Activated T-helper 1 cell treated with anti-CD3 and anti-CD28 coated beads, Interleukin-12 subunit alpha, Interleukin-12 subunit beta, Interleukin-2, Interleukin-4 antibody, amounts not matched to agents 30 ng/mL and 10 ng/mL and 1 ng/mL, durations not matched to agents 14 hours and 24 hours and 36 hours (primary cell): Measurements from ENCODE around the gene LRP2. TPM values are rescaled to one million over a fixed set of nuclear protein-coding genes. Genes with fewer than 3 reads are reported as not detected.

Experiments used
- DNase-seq: peaks from one replicate; pipeline ENCODE4 v3.0.0; 2021; ENCODE audit warnings: low spot score
- H3K27ac Mint-ChIP-seq: one replicate; pipeline ENCODE4 v1.8.0; 2021; ENCODE audit warnings: mild to moderate bottlenecking, mixed read lengths
- H3K27me3 Mint-ChIP-seq: one replicate; pipeline ENCODE4 v1.8.0; 2022; ENCODE audit warnings: mild to moderate bottlenecking, moderate library complexity, mixed read lengths; ENCODE audit not compliant: insufficient read depth
- H3K36me3 Mint-ChIP-seq: one replicate; pipeline ENCODE4 v1.8.0; 2021; ENCODE audit warnings: low read depth, mixed read lengths
- H3K4me1 Mint-ChIP-seq: one replicate; pipeline ENCODE4 v1.8.0; 2021; ENCODE audit warnings: low read depth, mixed read lengths
- H3K4me3 Mint-ChIP-seq: one replicate; pipeline ENCODE4 v1.8.0; 2021; ENCODE audit warnings: mild to moderate bottlenecking, moderate library complexity, mixed read lengths
- H3K9me3 Mint-ChIP-seq: one replicate; pipeline ENCODE4 v1.8.0; 2021; ENCODE audit warnings: mixed read lengths
- intact Hi-C: fragments of 100-400 bp; cut with micrococcal nuclease; formaldehyde crosslinking; loops from one replicate; pipeline ENCODE4 v1.15.1; 2024
- total RNA-seq: library from RNA; stranded (reverse); gene quantifications from 2 replicates; pipeline ENCODE4 v1.2.3, GENCODE V29; 2022

Gene LRP2
- total RNA-seq, 1 donor from 2014 or later, result 0.05 TPM

GRCh38 chr2:169090133-169090820, 272.1 kb downstream of the LRP2 start:
- Mint-ChIP-seq H3K4me3 (no peak overlapping the region), H3K9me3 (peaks cover 12% of the 10 kb centered on the region), H3K4me1 (peaks cover 2% of the 10 kb centered on the region), H3K36me3 (no peaks in the 10 kb centered on the region), H3K27me3 (no peaks in the 10 kb centered on the region), H3K27ac (no peak overlapping the region)
- no peak for DNase-seq
- intact Hi-C loops, result no loop called here

GRCh38 chr2:169089182-169089581, 273.2 kb downstream of the LRP2 start:
- H3K27ac Mint-ChIP-seq, result no peak overlapping the region
- H3K4me3 Mint-ChIP-seq, result no peak overlapping the region
- H3K4me1 Mint-ChIP-seq, result no peaks in the 10 kb centered on the region
- DNase-seq, result no peak
- intact Hi-C loops, result no loop called here
- no peaks in the 10 kb centered on the region for H3K27me3 Mint-ChIP-seq
- H3K36me3 Mint-ChIP-seq, result no peaks in the 10 kb centered on the region
- H3K9me3 Mint-ChIP-seq, result peaks cover 12% of the 10 kb centered on the region

- no peak for DNase-seq
- Mint-ChIP-seq H3K27me3 (no peaks in the 10 kb centered on the region), H3K4me3 (no peak overlapping the region), H3K9me3 (peaks cover 12% of the 10 kb centered on the region), H3K27ac (no peak overlapping the region), H3K4me1 (no peaks in the 10 kb centered on the region), H3K36me3 (no peaks in the 10 kb centered on the region)
- intact Hi-C loops, result no loop called here
Measured at GRCh38 chr2:169087757-169088379, 274.5 kb downstream of the LRP2 start.

- no peaks in the 10 kb centered on the region for H3K36me3 Mint-ChIP-seq
- no peak overlapping the region for H3K4me3 Mint-ChIP-seq
- H3K9me3 Mint-ChIP-seq, result peaks cover 12% of the 10 kb centered on the region
- H3K4me1 Mint-ChIP-seq, result no peaks in the 10 kb centered on the region
- no peak for DNase-seq
- no peaks in the 10 kb centered on the region for H3K27me3 Mint-ChIP-seq
- intact Hi-C loops, result no loop called here
- no peak overlapping the region for H3K27ac Mint-ChIP-seq
Measured at GRCh38 chr2:169086893-169087467, 275.4 kb downstream of the LRP2 start.

- Mint-ChIP-seq H3K4me1 (no peaks in the 10 kb centered on the region), H3K36me3 (no peaks in the 10 kb centered on the region), H3K27ac (no peak overlapping the region), H3K9me3 (peaks cover 12% of the 10 kb centered on the region), H3K4me3 (no peak overlapping the region), H3K27me3 (no peaks in the 10 kb centered on the region)
- intact Hi-C loops, result no loop called here
- no peak for DNase-seq
Measured at GRCh38 chr2:169082995-169083394, 279.3 kb downstream of the LRP2 start.

GRCh38 chr2:169081551-169081950, 280.8 kb downstream of the LRP2 start:
- peaks cover 12% of the 10 kb centered on the region for H3K9me3 Mint-ChIP-seq
- no peaks in the 10 kb centered on the region for H3K4me1 Mint-ChIP-seq
- intact Hi-C loops, result no loop called here
- H3K27me3 Mint-ChIP-seq, result no peaks in the 10 kb centered on the region
- no peaks in the 10 kb centered on the region for H3K36me3 Mint-ChIP-seq
- no peak overlapping the region for H3K4me3 Mint-ChIP-seq
- no peak for DNase-seq
- no peak overlapping the region for H3K27ac Mint-ChIP-seq

- intact Hi-C loops, result no loop called here
- H3K9me3 Mint-ChIP-seq, result peaks cover 1% of the 10 kb centered on the region
- H3K4me3 Mint-ChIP-seq, result no peak overlapping the region
- DNase-seq, result no peak
- H3K36me3 Mint-ChIP-seq, result no peaks in the 10 kb centered on the region
- no peak overlapping the region for H3K27ac Mint-ChIP-seq
- no peaks in the 10 kb centered on the region for H3K27me3 Mint-ChIP-seq
- H3K4me1 Mint-ChIP-seq, result no peaks in the 10 kb centered on the region
Measured at GRCh38 chr2:169080250-169081069, 281.9 kb downstream of the LRP2 start.

- DNase-seq, result no peak
- Mint-ChIP-seq H3K27me3 (no peaks in the 10 kb centered on the region), H3K4me3 (no peak overlapping the region), H3K4me1 (peaks cover 18% of the 10 kb centered on the region), H3K9me3 (no peaks in the 10 kb centered on the region), H3K36me3 (no peaks in the 10 kb centered on the region), H3K27ac (no peak overlapping the region)
- intact Hi-C loops, result no loop called here
Measured at GRCh38 chr2:169077674-169078240, 284.6 kb downstream of the LRP2 start.

Other genes with a start within 250 kb of the LRP2 start
- gene BBS5, start 117.0 kb upstream of the LRP2 start, total RNA-seq, result 3.3 and 3.6 TPM in 2 replicates
- gene KLHL41, start 147.2 kb upstream of the LRP2 start, total RNA-seq, result not detected in 2 replicates
- 50.3 and 50.4 TPM in 2 replicates for gene FASTKD1, start 211.3 kb upstream of the LRP2 start, total RNA-seq
- 54.2 and 56.3 TPM in 2 replicates for gene PPIG, start 221.8 kb upstream of the LRP2 start, total RNA-seq